ENCODE data around the gene DOK6.

DNA sequence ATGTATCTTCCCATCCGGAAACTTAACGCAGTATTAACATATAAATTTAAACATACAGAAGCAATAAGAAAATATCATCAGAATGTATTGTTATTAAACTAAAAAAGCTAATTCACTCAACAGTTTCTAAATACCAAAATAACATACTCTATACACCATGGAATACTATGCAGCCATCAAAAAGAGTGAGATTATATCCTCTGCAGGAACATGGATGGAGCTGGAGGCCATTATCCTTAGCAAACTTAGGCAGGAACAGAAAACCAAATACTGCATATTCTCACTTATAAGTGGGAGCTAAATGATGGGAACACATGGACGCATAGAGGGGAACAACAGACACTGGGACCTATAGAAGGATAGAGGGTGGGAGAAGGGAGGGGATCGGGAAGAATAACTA, 419.9 kb downstream of the DOK6 start:
- TF ChIP-seq FOS (IDR thresholded peaks at IDR 0.05; ENCODE audit: borderline replicate concordance, insufficient read depth, low read length) (no peak), JUN (IDR thresholded peaks at IDR 0.05; ENCODE audit: borderline replicate concordance, insufficient read depth, insufficient read length, low read depth) (no peak)
- TF ChIP-seq, protein P1, sequence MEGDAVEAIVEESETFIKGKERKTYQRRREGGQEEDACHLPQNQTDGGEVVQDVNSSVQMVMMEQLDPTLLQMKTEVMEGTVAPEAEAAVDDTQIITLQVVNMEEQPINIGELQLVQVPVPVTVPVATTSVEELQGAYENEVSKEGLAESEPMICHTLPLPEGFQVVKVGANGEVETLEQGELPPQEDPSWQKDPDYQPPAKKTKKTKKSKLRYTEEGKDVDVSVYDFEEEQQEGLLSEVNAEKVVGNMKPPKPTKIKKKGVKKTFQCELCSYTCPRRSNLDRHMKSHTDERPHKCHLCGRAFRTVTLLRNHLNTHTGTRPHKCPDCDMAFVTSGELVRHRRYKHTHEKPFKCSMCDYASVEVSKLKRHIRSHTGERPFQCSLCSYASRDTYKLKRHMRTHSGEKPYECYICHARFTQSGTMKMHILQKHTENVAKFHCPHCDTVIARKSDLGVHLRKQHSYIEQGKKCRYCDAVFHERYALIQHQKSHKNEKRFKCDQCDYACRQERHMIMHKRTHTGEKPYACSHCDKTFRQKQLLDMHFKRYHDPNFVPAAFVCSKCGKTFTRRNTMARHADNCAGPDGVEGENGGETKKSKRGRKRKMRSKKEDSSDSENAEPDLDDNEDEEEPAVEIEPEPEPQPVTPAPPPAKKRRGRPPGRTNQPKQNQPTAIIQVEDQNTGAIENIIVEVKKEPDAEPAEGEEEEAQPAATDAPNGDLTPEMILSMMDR (IDR thresholded peaks at IDR 0.05; ENCODE audit: extremely low read depth in 1 of 2, insufficient read depth in 1 of 2, low read depth in 1 of 2, low read length in 2 of 2), result no peak

Data from endothelial cell of umbilical vein (primary cell).